GM19463 (cell line): ENCODE results near the gene GIGYF2.

Experiments used
- ATAC-seq: cut with Tn5 transposase; IDR thresholded peaks from one replicate; pipeline ENCODE4 v1.9.1; 2021; ENCODE audit warnings: mild to moderate bottlenecking, moderate library complexity; ENCODE audit not compliant: unreplicated experiment

GIGYF2 gene

DNA sequence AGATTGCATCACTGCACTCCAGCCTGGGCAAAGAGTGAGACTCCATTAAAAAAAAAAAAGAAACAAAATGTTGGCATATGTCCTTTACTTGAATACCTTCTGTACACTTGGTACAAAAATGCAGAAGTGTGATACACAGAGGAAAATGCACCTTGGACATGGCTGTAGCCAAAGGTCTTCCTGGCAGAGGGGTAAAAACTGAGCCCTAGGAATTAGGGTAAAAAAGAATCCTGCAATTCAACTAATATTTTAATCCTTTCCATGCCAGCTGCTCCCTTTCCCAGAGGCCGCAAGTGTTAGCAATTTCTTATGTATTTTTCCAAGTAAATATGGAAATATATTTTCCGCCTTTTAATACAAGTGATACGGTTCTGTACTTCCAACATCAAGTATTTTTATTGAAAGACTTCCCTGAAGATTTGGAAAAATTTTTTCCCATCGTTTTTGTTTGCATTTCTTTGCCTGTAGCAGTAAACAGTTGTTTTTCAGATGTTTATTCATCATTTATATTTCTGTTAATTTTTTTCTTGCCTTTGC is 53.1 kb downstream of the GIGYF2 start:
- ATAC-seq, result no peak

DNA sequence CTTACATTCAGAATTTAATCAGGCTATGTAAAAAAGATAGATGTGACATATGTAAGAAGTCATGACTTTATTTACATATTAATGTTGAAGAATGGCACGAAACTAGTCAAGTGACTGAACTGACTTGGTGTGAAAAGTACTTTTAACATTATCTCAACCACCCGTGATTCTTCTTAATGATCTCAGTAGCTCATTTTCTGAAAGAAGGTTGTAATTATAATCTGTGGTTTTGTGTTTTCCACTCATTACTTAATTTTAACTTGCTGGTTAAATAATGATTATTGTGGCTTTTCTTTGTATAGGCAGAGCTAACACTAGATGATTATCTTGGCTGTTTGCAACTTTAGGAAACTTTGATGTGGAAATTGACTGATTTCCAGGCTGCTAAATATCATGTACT is 60.8 kb downstream of the GIGYF2 start:
- no peak for ATAC-seq

DNA sequence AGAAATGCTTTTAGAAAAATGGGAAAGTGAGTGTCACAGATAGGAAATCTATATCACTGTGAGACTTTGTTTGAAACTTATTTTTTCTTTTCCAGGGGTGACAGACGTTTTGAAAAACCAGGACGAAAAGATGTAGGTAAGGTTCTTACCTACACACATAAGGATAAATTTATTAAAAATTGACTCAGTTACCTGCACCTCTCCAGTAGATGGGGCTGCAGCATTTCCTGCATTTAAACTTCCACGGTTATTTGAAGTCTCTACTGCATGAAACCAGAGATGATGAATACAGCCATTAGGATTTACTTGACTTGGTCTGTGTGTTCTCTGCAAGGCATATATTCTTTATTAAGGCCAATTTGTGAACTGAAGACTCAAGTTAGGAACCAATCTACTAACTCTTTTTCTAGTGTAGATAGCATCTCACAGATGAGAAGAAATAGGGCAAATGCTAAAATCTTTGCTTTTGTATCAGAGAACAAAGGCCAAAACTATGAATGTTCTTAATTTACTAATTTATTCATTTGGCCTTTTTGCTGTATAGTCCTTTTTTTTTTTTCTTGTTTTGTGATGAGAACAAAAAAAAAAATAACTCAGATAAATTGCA is 64.3 kb downstream of the GIGYF2 start:
- no peak for ATAC-seq

DNA sequence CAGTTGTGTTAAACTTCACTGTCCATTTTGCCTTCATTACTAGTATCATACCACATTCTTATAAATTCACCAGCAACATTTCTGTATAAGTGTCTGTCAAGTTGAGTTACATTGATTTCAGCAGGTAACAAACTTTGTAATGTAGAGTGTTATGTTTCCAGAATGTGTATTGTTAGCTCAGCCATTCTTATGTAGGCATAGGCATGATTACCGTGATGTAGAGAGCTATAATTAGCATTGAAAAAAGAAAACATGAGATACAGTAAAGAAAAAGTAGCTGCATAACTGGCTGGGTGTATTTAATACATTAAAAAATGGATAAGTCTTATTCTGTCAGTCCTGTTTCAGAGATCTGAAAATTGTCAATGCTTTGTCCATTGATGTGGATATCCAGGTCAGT is 70.7 kb downstream of the GIGYF2 start:
- ATAC-seq, result no peak

GRCh38 chr2:232770207-232770606 is 73.1 kb downstream of the GIGYF2 start:
- ATAC-seq, result no peak

DNA sequence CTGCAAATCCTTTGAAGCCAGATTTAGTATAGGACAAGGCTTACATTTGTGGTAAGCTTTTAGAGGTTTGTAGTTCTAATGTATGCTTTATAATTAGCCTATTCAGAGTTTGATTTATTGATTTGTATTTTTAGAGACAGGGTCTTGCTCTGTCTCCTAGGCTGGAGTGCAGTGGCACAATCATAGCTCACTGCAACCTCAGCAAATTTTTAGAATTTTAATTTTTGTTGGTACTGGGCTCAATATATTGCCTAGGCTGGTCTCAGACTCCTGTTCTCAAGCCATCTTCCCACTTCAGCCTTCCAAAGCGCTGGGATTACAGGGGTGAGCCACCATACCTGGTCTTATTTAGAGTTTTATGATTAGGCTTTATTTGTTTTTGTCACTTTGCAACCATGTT is 74.7 kb downstream of the GIGYF2 start:
- no peak for ATAC-seq

DNA sequence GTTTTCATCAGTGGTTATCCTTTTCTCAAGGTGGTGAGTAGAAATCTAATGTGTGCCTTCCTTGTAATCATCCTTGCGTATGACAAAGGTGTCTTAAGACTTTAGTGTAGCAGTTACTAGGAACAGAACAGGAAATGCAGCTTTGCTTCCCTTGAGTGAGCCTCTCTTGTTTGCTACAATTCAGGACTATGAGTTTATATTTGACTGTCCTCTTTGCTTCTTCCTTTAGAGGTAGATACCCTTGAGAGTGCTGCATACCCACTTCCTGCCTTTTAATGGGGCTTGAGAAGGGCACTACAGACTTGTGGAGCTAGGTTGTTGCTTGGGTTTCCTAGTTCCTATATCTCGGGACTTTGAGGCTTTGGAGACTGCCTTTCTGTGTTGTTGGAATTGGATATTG is 75.4 kb downstream of the GIGYF2 start:
- peak; percentile 88 for ATAC-seq

- ATAC-seq, result no peak
Measured at GRCh38 chr2:232773815-232774214, 76.7 kb downstream of the GIGYF2 start.

GRCh38 chr2:232776435-232776834 is 79.3 kb downstream of the GIGYF2 start, which contains the start of gene KCNJ13:
Gene KCNJ13 (minus strand): TSS chr2:232776565. CDS start chr2:232771362, 5,203 bp downstream.
- ATAC-seq, result no peak

GRCh38 chr2:232777276-232777675 is 80.1 kb downstream of the GIGYF2 start:
- no peak for ATAC-seq

DNA sequence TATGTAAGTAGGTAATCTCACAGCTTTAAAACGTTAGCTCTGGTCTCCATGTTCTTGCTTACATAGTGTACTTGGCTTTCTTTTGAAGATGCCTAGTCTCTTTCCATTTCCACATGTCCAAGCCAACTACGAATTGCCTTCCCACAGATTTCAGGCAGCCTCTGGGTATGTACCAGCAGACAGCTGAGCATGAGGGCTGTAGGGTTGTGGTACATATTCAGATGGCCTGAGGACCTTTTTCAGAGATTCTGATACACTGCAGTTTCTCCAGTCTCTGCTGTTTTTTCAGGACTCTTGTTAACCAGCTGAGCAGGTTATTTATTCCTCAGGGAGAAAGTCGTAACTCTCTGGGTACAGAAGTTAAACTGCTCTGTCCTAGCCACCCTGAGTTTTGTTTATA is 82.3 kb downstream of the GIGYF2 start:
- no peak for ATAC-seq

DNA sequence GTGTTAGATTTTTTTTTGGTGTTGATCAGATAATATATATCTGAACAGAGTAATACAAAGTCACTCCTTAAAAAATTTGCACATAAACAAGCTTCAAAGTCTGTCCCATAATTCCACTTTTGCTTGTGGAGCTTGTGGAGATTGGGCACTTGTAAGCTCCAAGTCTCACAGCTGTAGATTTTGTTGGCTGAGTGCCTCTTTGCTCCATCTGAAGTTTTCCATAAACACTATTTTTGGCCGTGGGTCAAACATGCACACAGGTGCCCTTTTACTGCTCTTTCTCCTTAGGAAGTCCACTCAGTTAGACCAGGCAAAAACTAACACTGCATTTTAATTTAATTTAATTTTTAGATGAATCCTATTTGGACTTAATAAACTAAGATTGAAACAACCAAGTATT is 82.8 kb downstream of the GIGYF2 start:
- no peak for ATAC-seq

DNA sequence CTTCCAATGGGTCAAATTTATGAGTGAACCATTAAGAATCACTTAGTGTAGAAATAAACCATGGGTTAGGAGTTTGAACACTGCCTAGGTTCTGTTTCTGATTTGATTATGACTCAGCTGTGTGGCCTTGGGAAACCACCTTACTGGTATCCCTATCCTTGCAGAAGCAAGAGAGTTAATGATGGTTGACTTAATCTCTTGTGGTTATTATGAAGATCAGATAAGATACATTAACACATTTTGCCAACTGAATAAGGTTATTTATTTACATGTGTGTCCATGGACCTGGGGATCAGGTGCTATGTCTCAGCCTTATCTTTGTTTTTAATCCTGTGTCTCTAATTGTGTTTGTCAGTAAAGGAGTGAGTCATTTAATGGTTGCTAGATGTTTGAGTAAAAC is 84.6 kb downstream of the GIGYF2 start:
- peak; percentile 99 for ATAC-seq

GRCh38 chr2:232783278-232783677 is 86.1 kb downstream of the GIGYF2 start:
- no peak for ATAC-seq

GRCh38 chr2:232787806-232788205 is 90.7 kb downstream of the GIGYF2 start:
- ATAC-seq, result no peak

- ATAC-seq, result no peak
Measured at GRCh38 chr2:232789082-232789481, 92.0 kb downstream of the GIGYF2 start.

- no peak for ATAC-seq
Measured at GRCh38 chr2:232791518-232791917, 94.4 kb downstream of the GIGYF2 start.

DNA sequence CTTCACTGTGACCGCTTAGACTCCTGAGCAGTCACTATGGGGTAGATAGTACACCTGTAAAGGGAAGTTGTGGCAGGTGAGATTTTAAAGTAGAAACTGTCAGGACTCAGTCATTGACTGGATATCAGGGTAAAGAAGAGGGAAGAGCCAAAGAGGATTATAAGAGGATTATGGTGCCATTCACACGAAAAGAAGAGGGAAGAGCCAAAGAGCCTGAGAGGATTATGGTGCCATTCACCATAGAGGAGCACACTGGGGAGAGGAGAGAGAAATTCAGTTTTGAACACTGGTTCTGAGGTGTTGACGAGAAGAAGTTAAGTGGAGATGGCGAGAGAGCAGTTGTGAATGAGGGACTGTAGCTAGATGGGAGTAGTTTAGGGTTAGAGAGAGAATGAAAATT is 96.1 kb downstream of the GIGYF2 start:
- no peak for ATAC-seq

- ATAC-seq, result no peak
Measured at GRCh38 chr2:232794981-232795380, 97.8 kb downstream of the GIGYF2 start.

GRCh38 chr2:232795920-232796319 is 98.8 kb downstream of the GIGYF2 start:
- no peak for ATAC-seq

- no peak for ATAC-seq
Measured at GRCh38 chr2:232798187-232798586, 101.1 kb downstream of the GIGYF2 start.

DNA sequence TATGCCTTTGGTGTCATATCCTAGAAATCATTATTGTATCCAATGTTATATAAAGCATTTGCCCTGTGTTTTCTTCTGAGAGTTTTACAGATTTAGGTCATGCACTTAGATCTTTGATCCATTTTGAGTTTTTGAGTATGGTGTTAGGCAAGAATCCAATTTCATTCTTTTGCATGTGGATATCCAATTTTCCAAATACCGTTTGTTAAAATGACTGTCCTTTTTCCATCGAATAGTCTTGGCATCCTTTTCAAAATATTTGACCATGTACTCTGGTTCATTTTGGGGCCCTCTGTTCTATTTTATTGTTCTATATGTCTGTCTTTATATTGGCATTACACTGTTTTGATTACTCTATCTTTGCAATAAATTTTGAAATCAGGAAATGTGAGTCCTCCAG is 103.0 kb downstream of the GIGYF2 start:
- ATAC-seq, result no peak

DNA sequence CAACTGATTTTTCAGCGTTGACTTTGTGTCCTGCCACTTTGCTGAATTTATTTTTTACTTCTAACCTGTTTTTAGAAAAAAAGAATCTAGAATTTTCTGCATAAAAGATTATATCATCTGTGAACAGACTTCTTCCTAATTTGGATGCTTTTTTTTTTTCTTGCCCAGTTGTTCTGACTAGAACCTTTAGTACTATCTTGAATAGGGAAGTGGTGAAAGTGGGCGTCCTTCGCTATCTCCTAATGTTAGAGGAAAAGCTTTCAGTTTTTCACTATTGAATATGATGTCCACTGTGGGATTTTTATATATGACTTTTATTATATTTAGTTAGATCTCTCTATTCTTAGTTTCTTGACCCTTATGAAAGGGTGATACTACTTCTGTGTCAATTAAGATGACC is 105.0 kb downstream of the GIGYF2 start:
- no peak for ATAC-seq
